CD4-positive, alpha-beta T cell treated with Interleukin-2 at 100 ng/mL for 4 hours (primary cell): Measurements from ENCODE around the gene PSME1.

Source experiments
- DNase-seq: peaks from one replicate; pipeline ENCODE4 v3.0.0-alpha.2; 2020; ENCODE audit warnings: low spot score

Gene PSME1

GRCh38 chr14:24172261-24172860 lies 36.4 kb downstream of the PSME1 start:
- DNase-seq = no peak

GRCh38 chr14:24172871-24173281 lies 36.9 kb downstream of the PSME1 start:
- no peak for DNase-seq

GRCh38 chr14:24176599-24176998 lies 40.6 kb downstream of the PSME1 start:
- no peak for DNase-seq

GRCh38 chr14:24177041-24177825 lies 41.2 kb downstream of the PSME1 start:
- DNase-seq = no peak

DNA sequence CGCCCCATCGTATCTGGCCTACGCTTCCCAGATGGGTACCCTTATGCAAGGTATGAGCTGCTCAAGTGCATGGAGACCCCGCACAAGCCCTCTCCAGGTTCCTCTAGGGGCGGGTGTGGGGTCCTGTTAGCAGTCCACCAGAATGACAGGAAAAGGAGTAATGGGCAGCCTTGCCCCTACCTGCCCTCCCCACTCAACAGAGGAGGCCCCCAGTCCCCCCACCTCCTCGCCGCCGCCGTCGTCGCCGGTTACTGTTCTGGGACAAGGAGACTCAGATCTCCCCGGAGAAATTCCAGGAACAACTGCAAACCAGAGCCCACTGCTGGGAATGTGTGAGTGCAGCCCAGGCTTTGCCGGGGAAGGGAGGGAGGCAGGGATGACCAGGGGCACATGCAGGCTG lies 41.9 kb downstream of the PSME1 start:
- no peak for DNase-seq

GRCh38 chr14:24178399-24179178 lies 42.6 kb downstream of the PSME1 start:
- DNase-seq = no peak

- no peak for DNase-seq
Measured at GRCh38 chr14:24179294-24179960, 43.4 kb downstream of the PSME1 start.

- DNase-seq = no peak
Measured at GRCh38 chr14:24179961-24180796, 44.2 kb downstream of the PSME1 start.

- DNase-seq = no peak
Measured at GRCh38 chr14:24181371-24182077, 45.5 kb downstream of the PSME1 start.

- no peak for DNase-seq
Measured at GRCh38 chr14:24182110-24182882, 46.3 kb downstream of the PSME1 start.

DNA sequence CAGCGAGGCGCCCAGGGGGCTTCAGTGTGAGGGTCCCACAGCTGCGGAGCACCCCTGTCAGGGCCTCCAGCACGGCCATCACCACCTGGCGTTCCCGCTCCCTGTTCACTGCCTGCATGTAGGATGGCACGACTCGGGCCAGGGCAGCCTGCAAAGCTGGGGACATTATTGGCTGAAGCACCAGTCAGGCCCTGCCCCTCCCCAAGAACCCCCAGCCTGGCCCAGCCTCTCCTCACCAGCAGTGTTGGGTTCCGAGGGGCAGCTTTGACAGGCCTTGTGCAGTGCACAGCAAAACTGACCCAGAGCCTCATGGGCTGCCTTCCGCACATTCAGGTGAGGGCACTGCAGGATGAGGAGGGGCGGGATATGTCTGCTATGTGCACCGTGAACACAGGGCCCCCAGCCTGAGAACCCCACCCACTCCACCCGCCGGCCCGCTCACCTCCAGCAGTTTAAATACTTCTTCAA lies 47.1 kb downstream of the PSME1 start:
- no peak for DNase-seq

DNA sequence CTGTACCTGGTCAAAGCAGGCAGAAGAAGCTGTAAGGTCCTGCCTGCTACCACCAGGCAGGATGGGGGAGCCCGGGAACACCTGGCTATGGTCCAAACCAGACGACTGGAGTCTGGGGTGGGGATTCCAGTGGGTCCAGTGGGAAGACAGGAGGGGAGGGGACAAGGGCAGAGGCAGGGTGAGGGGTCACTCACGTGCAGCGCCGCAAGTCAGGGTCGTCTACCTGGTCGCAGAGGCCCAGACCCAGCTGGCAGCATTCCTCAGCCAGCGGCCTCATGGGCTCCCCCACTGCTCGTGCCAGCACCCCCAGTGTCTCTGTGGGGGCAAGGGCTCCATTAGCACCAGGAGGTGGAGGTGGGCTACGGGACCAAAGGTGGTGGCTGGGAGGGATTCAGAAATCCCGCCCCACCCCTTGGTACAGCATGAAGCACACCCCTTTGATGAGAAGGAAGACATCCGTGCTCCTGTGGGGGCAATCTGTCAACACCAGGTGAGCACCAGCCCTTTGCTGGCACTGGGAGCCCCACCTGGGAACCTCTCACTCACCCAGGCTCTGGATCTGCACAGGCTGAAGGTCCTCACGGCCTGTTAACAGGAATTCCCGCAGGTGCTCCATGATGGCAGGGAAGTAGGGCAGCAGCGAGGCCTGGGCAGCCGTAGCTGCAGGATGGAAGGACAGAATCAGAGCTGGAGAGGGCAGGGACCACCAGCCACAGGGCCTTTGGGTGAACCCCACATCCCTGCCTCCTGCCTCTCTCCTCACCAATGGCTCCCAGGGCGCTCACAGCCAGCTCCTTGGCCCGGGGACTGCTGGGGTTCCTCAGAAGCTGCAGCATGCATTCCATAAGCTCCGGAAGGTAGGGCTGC lies 48.3 kb downstream of the PSME1 start:
- no peak for DNase-seq

- no peak for DNase-seq
Measured at GRCh38 chr14:24185026-24185425, 49.0 kb downstream of the PSME1 start.

DNA sequence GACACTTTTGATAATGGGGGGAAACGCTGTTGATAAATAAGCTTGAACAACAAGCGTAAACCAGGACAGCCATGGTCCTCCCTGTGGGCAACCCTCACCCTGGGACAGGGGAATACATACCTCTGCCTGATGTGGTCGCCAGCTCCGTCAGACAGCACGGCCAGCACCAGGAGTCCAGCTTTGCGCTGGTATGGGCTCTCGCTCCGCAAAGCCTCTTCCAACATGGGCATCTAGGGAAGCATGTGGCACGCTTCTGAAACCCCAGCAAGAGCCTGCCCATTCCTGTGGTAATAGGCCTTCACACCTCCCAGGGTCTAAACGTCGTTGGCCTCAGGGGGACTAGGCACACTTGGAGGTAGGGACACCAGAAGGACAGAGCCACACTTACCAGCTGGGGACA lies 49.7 kb downstream of the PSME1 start:
- no peak for DNase-seq

DNA sequence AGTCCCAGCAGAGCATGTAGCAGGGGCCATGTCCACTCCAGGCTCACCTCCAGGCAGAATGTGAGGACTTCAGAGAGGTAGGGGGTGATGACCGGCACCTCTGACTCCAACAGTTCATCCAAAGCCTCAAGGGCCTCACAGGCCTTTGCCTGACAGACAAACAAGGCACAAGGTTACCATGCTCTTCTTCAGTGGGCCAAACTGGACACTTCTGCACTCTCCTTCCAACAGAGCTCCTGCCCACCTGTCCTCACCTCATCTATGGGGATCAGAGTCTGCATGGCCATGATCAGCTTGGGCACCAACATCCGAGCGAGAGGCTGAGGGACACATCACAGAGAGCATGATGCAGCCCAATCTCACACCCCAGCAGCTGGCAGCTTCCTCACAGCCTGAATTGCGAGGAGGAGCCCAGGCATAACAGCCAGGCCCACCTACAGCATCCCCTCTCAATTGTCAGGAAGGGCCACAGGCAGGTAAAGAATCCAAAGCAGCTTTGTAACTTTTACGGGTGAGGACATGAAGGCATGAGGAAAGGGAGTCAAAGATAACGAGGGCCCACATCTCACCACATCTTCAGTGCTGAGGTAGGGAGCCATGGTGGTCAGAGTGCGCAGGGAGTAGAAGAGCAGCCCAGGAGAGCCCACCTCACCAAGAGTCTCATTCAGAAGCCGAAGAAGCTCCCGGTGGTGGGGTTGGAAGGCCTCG lies 51.0 kb downstream of the PSME1 start:
- no peak for DNase-seq

DNA sequence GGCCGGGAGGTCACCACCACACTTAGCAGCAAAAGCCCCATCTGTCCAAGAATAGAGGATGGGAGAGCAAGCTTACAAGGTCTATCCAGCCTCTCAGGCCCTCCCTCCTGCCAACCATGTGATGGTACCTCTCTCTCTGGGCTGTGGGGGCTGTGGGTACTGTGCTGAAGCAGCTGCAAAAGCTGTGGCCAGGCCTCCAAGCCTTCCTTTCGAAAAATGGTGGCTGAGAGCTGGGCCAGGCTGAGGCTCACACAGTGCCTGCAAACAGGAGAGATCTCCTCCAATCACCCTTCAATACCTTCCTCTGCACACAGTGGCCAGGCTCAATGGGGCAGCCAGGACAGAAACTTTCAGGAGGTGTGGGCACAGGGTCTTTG lies 51.5 kb downstream of the PSME1 start:
- no peak for DNase-seq
